PFSK-1 (cell line): ENCODE results near the gene HOMER2.

Source experiments
- FOXP2 ChIP-seq: optimal IDR thresholded peaks from 2 replicates; pipeline ENCODE3; 2011; ENCODE audit warnings: borderline replicate concordance, control low read depth, inconsistent platforms; ENCODE audit not compliant: insufficient read depth; ENCODE audit errors: extremely low read length, extremely low read depth
- POLR2AphosphoS5 ChIP-seq: IDR thresholded peaks from 2 replicates; pipeline ENCODE4 v1.6.1; 2012; ENCODE audit warnings: low read depth, mild to moderate bottlenecking, control low read depth, low read length, moderate library complexity
- SIN3A ChIP-seq: IDR thresholded peaks from 2 replicates; pipeline ENCODE4 v1.6.1; 2012; ENCODE audit warnings: mild to moderate bottlenecking, low read length, moderate library complexity, borderline replicate concordance; ENCODE audit not compliant: insufficient read depth
- TAF1 ChIP-seq: IDR thresholded peaks from 2 replicates; pipeline ENCODE4 v1.6.1; 2012; ENCODE audit warnings: low read length, control low read depth, borderline replicate concordance; ENCODE audit not compliant: insufficient read depth
- TF ChIP-seq, protein P1 (sequence below), 2 experiments: IDR thresholded peaks; 2 replicates each; pipeline versions ENCODE4 v1.6.1 to v1.8.0; 2011 to 2012; ENCODE audit warnings: low read depth in 2 of 2, low read length in 2 of 2, control low read depth in 1 of 2, inconsistent platforms in 1 of 2, mild to moderate bottlenecking in 1 of 2, moderate library complexity in 1 of 2; ENCODE audit not compliant: insufficient read depth in 1 of 2

DNA sequence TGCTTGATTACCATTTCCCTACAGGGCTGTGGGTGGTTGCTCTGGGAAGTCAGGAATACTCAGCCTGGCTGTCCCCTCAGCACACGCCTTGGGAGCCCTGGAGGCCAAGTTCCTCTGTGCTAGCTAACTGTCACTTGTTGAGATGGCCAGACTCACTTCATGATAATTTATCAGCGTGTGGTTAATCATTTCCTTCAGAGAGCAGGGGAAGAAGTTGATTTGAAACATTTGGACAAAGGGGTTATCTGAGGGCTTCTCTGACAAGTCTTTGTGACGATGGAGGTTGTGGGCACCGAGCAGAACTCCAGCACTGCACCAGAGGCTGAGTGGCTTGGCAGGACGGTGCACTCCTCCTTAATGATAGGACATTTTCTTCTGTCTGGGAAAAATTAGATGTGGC is 81.2 kb downstream of the HOMER2 start:
- TF ChIP-seq SIN3A (no peak), TAF1 (no peak), POLR2AphosphoS5 (no peak), FOXP2 (no peak)
- TF ChIP-seq, protein P1, sequence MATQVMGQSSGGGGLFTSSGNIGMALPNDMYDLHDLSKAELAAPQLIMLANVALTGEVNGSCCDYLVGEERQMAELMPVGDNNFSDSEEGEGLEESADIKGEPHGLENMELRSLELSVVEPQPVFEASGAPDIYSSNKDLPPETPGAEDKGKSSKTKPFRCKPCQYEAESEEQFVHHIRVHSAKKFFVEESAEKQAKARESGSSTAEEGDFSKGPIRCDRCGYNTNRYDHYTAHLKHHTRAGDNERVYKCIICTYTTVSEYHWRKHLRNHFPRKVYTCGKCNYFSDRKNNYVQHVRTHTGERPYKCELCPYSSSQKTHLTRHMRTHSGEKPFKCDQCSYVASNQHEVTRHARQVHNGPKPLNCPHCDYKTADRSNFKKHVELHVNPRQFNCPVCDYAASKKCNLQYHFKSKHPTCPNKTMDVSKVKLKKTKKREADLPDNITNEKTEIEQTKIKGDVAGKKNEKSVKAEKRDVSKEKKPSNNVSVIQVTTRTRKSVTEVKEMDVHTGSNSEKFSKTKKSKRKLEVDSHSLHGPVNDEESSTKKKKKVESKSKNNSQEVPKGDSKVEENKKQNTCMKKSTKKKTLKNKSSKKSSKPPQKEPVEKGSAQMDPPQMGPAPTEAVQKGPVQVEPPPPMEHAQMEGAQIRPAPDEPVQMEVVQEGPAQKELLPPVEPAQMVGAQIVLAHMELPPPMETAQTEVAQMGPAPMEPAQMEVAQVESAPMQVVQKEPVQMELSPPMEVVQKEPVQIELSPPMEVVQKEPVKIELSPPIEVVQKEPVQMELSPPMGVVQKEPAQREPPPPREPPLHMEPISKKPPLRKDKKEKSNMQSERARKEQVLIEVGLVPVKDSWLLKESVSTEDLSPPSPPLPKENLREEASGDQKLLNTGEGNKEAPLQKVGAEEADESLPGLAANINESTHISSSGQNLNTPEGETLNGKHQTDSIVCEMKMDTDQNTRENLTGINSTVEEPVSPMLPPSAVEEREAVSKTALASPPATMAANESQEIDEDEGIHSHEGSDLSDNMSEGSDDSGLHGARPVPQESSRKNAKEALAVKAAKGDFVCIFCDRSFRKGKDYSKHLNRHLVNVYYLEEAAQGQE (IDR thresholded peaks at IDR 0.05; ENCODE audit: insufficient read depth in 1 of 2, low read depth in 2 of 2, low read length in 2 of 2): no peak
